ENCODE measurements around the gene CACNG1.
"Not testable (repeated sequence)": the region's sequence is repeated elsewhere in the genome, so short reads cannot be mapped to it uniquely, and the experiment has no call there.

Gene CACNG1

DNA sequence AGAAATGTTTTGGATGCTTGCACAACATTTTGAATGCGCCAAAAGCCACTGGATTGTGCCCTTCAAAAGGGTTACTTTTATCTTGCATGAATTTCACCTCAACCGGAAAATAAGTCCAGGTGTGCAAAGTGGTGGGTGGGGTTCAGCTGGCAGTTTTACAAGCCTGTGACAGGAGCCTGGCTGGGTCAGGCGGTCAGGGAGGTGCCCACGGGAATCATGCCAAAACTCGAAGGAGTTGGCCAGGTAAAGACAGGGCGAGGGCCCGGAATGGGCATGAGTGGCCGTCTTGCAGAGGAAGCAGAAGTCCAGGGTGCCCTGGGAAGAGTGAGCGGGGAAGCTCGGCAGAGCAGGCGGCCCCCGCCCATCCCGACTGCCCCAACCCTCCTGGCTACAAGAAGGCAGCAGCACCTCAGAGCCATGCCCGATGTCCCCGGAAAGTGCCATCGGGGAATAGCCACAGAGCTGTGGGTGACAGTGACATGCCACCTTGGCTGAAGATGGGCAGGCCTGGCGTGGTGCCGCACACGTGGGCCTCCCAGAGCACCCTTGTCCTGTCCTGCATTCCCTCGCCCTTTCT lies 19.1 kb upstream of the CACNG1 start:
- DNase-seq (ENCODE audit: low spot score) = peak; percentile 43

GRCh38 chr17:67026341-67026740 lies 18.0 kb upstream of the CACNG1 start:
- DNase-seq (ENCODE audit: low spot score) = peak; percentile 16

DNA sequence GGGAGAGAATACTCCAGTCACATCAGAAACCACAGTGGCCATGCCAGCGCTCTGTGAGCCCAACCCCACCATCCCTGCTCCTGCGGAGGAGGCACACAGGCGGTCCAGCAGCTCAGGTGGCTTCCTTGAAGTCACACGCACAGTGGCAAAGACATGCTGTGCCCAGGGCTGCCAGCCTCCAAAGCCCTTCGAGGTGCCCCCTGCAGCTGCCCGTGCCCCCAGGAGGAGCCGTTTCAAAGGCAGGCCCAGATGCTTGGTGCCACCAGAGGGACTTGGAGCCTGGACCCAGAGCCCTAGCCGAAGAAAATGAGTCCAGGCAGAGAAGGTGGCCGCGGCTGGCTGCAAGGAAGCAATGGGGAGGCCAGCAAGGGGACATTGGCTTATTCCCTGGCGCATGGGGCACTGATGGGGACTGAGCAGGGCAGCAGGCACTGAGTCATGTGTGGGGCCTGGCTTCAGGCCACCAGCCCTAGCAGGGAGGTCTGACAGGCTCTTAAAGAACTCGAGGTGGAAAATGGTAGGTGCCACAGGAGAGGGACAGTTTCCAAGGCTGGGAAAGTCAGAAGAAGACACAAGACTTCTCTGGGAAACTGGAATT lies 17.2 kb upstream of the CACNG1 start:
- DNase-seq (ENCODE audit: low spot score) = peak; percentile 11

GRCh38 chr17:67030641-67031040 lies 13.7 kb upstream of the CACNG1 start:
- DNase-seq (ENCODE audit: low spot score) = no peak

DNA sequence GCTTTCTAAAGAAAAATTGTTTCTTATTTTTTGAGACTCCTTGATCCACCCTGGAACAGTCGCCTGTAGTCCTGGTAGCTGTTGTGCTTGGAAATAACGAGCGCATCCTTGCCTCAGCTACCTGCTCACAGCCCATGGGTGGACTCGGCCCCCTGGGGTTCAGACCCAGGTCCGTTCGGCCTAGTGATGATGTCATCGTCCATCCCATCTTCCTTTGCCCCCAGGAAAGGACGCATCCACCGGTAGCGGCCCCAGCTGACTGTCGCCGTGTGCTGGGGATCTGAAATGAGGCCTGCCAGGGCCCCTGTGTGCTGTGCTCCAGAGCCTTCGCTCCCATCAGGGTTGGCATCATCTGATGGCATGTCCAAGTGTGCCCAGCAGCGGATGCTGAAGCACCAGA lies 12.0 kb upstream of the CACNG1 start:
- no peak for DNase-seq (ENCODE audit: low spot score)

DNA sequence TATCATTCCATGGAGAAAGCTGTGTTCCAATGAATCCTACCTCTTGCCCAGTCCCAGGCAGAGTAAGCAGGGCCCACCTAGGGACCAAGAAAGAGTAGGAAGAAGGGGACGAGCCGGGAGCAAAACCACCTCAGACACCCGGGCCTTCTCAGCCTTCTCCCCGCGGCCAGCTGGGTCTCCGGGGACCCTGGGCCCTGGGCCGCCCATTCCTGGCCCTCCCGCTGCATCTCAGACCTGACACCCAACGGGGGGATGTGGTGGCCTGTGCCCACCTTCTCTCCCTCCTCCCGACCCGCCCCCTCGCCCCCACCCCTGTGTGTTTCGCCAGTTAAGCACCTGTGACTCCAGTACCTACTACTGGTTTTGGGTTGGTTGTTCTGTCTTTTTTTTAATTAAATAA lies 11.4 kb upstream of the CACNG1 start:
- DNase-seq (ENCODE audit: low spot score) = no peak

DNA sequence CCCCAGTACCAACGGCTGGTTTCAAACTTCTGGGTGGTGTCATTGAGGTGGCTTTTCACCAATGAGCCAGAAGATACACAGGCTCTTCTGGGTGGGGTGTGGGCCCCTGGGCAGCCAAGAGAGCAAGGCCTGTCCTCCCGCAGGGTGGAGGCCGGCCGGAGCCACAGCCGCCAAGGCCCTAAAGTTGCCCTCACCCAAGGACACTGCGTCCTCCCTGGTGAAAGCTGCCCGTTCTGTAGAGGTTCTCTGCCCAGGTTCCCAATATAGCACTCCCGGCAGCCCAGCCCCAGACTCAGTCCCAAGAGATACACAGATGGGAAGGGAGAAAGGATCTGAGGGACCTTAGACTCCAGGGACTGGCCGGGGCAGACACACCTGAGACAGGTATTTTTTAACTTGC lies 10.7 kb upstream of the CACNG1 start:
- no peak for DNase-seq (ENCODE audit: low spot score)

DNA sequence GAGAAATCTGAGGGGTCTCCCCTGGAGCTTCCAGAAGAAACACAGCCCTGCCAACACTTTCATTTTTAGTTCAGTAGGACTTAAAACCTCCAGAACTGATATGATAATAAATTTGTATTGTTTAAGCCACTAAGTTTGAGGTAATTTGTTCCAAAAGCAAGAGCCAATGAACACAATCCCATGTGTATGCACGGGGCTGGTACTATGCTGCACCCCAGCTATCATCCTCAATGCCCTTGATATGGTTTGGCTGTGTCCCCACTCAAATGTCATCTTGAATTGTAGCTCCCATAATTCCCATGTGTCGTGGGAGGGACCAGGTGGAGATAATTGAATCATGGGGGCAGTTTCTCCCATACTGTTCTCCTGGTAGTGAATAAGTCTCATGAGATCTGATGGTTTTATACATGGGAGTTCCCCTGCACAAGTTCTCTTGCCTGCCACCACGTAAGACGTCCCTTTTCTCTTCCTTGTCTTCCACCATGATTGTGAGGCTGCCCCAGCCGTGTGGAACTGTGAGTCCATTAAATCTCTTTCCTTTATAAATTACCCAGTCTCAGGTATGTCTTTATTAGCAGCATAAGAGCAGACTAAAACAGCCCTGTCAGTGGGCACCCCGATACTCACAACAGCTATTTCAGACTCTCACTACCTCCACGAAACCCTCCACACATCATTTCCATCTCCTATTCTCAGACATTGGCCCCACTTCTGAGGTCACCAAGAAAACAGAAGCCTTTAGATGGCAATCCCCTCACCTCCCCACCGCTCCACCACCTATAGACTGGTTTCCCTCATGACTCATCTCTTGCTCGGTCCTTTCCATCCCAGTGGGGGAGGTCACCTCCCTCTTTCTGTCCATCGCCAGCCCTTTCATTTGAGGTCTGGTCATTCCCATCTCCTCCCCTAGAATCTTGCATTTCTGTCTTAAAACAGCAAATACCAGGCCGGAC lies 8.9 kb upstream of the CACNG1 start:
- DNase-seq (ENCODE audit: low spot score) = no peak

DNA sequence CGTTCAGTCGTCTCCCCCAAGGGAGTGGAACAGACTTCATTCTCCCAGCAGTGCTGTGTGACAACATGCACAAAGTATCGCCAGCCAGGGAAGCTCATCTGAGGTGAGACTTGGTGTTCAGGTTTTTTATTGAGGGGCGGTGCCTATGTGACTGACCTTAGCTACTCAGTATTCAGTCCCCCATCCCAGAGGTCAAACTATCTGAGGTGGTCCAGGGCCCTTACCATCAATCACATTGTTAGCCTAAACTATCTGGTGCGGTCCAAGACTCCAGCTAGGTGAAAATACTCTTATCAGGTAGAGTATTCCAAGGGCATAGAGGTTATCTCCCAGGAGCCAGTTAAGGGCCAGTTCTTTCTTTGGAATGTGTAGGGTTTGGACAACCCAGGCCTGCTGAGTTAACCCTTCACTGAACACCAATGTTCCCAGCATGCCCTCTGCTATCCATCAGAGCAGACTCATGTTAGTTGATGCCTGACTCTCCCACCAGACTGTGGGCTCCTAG lies 5.4 kb upstream of the CACNG1 start:
- DNase-seq (ENCODE audit: low spot score) = no peak

GRCh38 chr17:67040652-67041051 lies 3.7 kb upstream of the CACNG1 start:
- DNase-seq (ENCODE audit: low spot score) = no peak

GRCh38 chr17:67041119-67041518 lies 3.2 kb upstream of the CACNG1 start:
- not testable (repeated sequence) for DNase-seq (ENCODE audit: low spot score)

- DNase-seq (ENCODE audit: low spot score) = no peak
Observed at GRCh38 chr17:67041531-67041930, 2.8 kb upstream of the CACNG1 start.

- no peak for DNase-seq (ENCODE audit: low spot score)
Observed at GRCh38 chr17:67041941-67042899, 2.1 kb upstream of the CACNG1 start.

- DNase-seq (ENCODE audit: low spot score) = no peak
Observed at GRCh38 chr17:67043283-67043682, 1.1 kb upstream of the CACNG1 start.

DNA sequence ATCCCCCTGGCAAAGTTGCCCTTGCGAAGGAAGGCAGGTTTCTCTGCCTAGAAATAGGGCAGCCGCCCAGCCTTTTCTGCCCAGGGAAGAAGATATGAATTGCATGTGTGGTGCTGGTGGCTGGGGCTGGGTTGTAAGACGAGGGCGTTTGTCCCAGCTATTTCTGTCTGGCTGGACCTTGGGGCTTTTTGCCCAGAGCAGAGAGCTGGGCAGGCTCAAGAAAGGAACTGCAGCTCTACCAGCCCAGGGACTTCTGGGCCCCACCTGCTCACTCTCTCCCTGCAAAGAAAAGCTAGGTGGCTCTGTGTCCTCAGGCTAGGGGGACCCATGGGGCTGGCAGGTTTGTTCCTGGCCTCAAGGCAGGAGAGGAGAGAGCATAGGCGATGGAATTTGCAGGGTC lies 586 bp downstream of the CACNG1 start:
- no peak for DNase-seq (ENCODE audit: low spot score)

- no peak for DNase-seq (ENCODE audit: low spot score)
Observed at GRCh38 chr17:67046398-67046797, 2.0 kb downstream of the CACNG1 start.

- DNase-seq (ENCODE audit: low spot score) = no peak
Observed at GRCh38 chr17:67047382-67047781, 3.0 kb downstream of the CACNG1 start.

- DNase-seq (ENCODE audit: low spot score) = no peak
Observed at GRCh38 chr17:67049025-67049739, 4.8 kb downstream of the CACNG1 start.

DNA sequence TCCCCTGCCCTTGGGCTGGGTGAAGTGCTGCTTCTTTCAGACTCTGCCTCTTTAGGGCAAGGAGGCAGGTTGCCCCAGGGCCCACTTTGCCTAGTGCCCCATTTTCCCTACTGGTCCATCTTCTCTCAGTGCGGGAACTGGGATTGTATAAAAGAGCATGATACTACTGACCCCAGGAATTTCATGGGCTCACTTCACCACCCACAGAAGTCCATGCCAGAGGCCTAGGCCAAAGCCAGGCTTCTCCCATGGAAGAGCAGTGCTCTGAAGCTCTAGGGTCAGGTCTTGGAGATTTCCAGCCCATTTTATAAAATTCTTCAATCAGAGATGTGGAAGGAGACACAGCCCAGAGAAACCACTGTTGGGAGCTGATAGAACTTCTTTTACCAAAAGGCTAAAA lies 5.7 kb downstream of the CACNG1 start:
- DNase-seq (ENCODE audit: low spot score) = no peak

GRCh38 chr17:67050471-67051154 lies 6.3 kb downstream of the CACNG1 start:
- DNase-seq (ENCODE audit: low spot score) = no peak

DNA sequence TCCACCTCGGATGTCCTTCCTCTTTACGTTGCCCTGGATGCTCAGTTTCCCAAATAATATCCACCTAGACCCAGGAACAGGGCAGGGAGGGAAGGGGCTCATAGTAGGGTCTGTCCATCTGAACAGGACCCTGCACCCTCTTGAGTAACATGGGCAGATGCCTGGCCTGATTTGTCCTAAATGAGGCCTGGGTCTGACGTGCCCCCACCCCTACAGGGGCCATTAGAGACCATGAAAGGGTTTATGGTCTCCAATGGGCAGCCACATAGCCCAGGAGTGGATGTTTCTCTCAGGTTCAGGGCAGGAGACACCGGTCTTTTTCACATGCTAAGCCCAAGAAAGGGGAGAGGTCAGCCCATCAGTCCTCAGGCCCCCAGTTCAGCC lies 6.8 kb downstream of the CACNG1 start:
- DNase-seq (ENCODE audit: low spot score) = no peak
